Heart right ventricle (tissue), 16 donors: ENCODE results near the gene TEKT1. TPM values are rescaled to one million over a fixed set of nuclear protein-coding genes. Genes with fewer than 3 reads are reported as not detected.
"Not testable (repeated sequence)": the region's sequence is repeated elsewhere in the genome, so short reads cannot be mapped to it uniquely, and the experiment has no call there.

Experiments
- ATAC-seq, 8 donors: fragments of 200-7000 bp; cut with Tn5 transposase; one replicate each; pipeline ENCODE4 v1.9.1; 2020; ENCODE audit warnings: mild to moderate bottlenecking in 8 of 8, moderate library complexity in 8 of 8, moderate number of reproducible peaks in 1 of 8
- DNase-seq, 2 donors: peaks; one replicate each; pipeline ENCODE4 v3.0.0-alpha.2; 2020
- H3K27ac ChIP-seq, 10 donors: fragments of 200-600 bp; sonication (generic) in 2 of 10; one replicate each; pipeline versions ENCODE4 v1.5.0 to v1.8.0; 2020 to 2022; ENCODE audit warnings: mild to moderate bottlenecking in 3 of 10
- H3K27me3 ChIP-seq, 7 donors: fragments of 200-600 bp; one replicate each; pipeline ENCODE4 v1.8.0; 2021 to 2022; ENCODE audit warnings: mild to moderate bottlenecking in 2 of 7
- H3K36me3 ChIP-seq, 9 donors: fragments of 200-600 bp; sonication (generic) in 1 of 9; one replicate each; pipeline versions ENCODE4 v1.5.0 to v1.8.0; 2020 to 2022; ENCODE audit warnings: mild to moderate bottlenecking in 2 of 9
- H3K4me1 ChIP-seq, 9 donors: fragments of 200-600 bp; sonication (generic) in 1 of 9; one replicate each; pipeline versions ENCODE4 v1.5.0 to v1.8.0; 2020 to 2022; ENCODE audit warnings: mild to moderate bottlenecking in 4 of 9
- H3K4me3 ChIP-seq, 10 donors: fragments of 200-600 bp; sonication (generic) in 2 of 10; one replicate each; pipeline versions ENCODE4 v1.5.0 to v1.8.0; 2020 to 2022; ENCODE audit warnings: mild to moderate bottlenecking in 7 of 10, moderate library complexity in 2 of 10
- H3K9me3 ChIP-seq, 11 donors: fragments of 200-600 bp in 10 of 11; sonication (generic) in 2 of 11; one replicate each; pipeline versions ENCODE4 v1.5.0 to v1.8.0; 2013 to 2022; ENCODE audit warnings: mild to moderate bottlenecking in 2 of 11, control low read depth in 1 of 11, moderate library complexity in 1 of 11
- WGBS, 2 donors: extraction: QIAGEN DNeasy Blood & Tissue Kit; methylation state at CpG; one replicate each; pipeline ENCODE4 v1.1.7; 2013; ENCODE audit warnings: inconsistent platforms in 1 of 2; 5-methylcytosine and 5-hydroxymethylcytosine counted together
- intact Hi-C, 10 donors: fragments of 100-400 bp; cut with DNase I; formaldehyde crosslinking; loops; one replicate each; pipeline versions ENCODE4 v1.11.1 to v1.14.2; 2022
- polyA plus RNA-seq, 2 donors: library from polyadenylated mRNA; stranded (reverse); fragments of 200-250 nt; gene quantifications; one replicate each; pipeline ENCODE4 v1.2.3, GENCODE V29; 2013
- total RNA-seq, 10 donors: library from RNA; stranded (reverse); fragmentation: NEBNext Ultra II Directional in 3 of 10; extraction: Animal tissue kit (Norgen Biotek cat#: 25700) in 3 of 10; gene quantifications; one replicate each; pipeline versions ENCODE4 v1.2.1 to v1.2.4, GENCODE V29; 2021 to 2023
- TF ChIP-seq, protein P1 (sequence below), 9 donors: fragments of 200-600 bp; sonication (generic) in 2 of 9; IDR thresholded peaks; one replicate each; pipeline versions ENCODE4 v1.5.0 to v1.8.0; 2021 to 2022; ENCODE audit warnings: antibody characterized with exemption in 9 of 9, mild to moderate bottlenecking in 5 of 9, moderate library complexity in 1 of 9
- donor health status: Arrhythmogenic right ventricular cardiomyopathy.
- donor health status: ischemic (EF 13 %, LVEDD 7.1; RV severe dilation, severe dysfunction).
- donor health status: healthy with polysubstance abuse.
- donor health status: DM: no; HTN: yes; CAD: no.
- donor health status: DM: no; HTN: no; CAD: no.
- donor health status: ischemic (EF 25% LVEDD 6.9; RV normal size, moderate dysfunction).
- donor health status: ischemic (EF 25% LVEDD 5.7; RV mildly dilated, moderate dysfunction).
- donor health status: healthy.
- donor health status: DM: yes; HTN: yes; CAD: no.
- donor health status: Ischemic cardiomyopathy.
- donor health status: ischemic (EF 35%, LVEDD 5.7; RV mildly dilated, moderate dysfunction).
- donor health status: nonischemic (EF 11% LVEDD 7.7; RV severe dilation, severe dysfunction).
- donor health status: DM: yes; HTN: yes; CAD: no.
- donor health status: PGD.
- donor health status: ischemic (EF 29% LVEDD 5.4; RV normal size, mild dysfunction).
- donor health status: nonischemic (EF 23%, LVEDD 6.1; RV moderate dilation, normal function).

Gene TEKT1
- total and polyA plus RNA-seq, 12 donors, result not detected

DNA sequence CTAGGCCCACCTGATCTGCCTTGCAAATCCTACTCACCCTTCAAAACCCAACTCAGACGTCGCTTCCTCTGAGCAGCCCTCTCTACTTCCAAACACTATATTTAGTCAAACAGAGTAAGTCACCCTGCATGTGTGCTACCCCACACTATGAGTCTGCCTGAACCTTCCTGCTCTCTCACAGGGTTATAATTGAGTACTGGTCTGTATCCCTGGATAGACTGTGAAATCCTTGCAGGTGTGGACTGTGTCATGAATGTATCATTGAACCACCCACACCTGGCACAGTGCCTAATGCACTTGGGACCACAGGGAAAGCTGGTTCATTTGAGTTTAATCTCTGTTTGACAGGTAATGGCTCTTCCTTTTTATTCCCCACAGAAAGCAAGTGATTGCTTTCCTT, 52.1 kb downstream of the TEKT1 start:
- no peak for ATAC-seq
- Histone ChIP-seq H3K27ac (no peak overlapping the region), H3K36me3 (peaks cover 0 to 2% (median 0%) of the 10 kb centered on the region in 9 donors), H3K9me3 (peaks cover 0 to 69% (median 10%) of the 10 kb centered on the region in 11 donors), H3K4me3 (no peak overlapping the region), H3K27me3 (peaks cover 0 to 65% (median 15%) of the 10 kb centered on the region in 7 donors), H3K4me1 (peaks cover 0 to 7% (median 0%) of the 10 kb centered on the region in 9 donors)
- TF ChIP-seq, protein P1, sequence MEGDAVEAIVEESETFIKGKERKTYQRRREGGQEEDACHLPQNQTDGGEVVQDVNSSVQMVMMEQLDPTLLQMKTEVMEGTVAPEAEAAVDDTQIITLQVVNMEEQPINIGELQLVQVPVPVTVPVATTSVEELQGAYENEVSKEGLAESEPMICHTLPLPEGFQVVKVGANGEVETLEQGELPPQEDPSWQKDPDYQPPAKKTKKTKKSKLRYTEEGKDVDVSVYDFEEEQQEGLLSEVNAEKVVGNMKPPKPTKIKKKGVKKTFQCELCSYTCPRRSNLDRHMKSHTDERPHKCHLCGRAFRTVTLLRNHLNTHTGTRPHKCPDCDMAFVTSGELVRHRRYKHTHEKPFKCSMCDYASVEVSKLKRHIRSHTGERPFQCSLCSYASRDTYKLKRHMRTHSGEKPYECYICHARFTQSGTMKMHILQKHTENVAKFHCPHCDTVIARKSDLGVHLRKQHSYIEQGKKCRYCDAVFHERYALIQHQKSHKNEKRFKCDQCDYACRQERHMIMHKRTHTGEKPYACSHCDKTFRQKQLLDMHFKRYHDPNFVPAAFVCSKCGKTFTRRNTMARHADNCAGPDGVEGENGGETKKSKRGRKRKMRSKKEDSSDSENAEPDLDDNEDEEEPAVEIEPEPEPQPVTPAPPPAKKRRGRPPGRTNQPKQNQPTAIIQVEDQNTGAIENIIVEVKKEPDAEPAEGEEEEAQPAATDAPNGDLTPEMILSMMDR (IDR thresholded peaks at IDR 0.05), result no peak
- no peak for DNase-seq
- WGBS, 2 donors, result 56 to 73% methylated on average over 2 of the region's 2 CpGs
- intact Hi-C loops, result no loop called here

DNA sequence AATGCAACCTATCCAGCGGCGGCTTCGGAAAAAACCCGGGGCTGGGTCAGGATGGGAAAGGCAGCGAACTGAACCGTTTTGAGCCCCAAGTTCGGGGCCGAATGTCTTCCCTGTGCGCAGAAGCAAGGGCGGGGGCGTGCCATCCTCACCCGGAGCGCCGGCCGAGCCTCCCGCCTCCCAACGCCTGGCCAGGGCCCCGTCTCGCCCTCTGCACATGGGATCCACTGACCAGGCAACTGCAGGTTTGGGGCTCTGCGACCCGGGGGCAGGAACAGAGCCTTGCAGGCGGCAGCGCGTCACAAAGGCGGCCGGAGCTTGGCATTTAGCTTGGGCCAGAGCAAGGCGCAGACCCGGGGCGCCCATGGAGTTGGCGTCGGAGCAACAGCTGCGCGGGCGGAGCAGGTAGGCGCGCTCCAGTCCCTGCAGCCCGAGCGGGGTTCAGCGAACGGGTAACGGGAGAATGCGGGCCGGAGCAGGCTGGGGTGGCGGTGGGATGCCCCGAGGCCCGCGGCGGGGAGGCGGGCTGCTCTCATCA, 55.6 kb downstream of the TEKT1 start, which contains the start of gene FBXO39:
Gene FBXO39, plus strand, starts transcription at position 345 of the 535 bp plus-strand sequence. CDS start 3,654 bp downstream, outside the sequence.
- Histone ChIP-seq H3K4me3 (no peak within 1 kb of the TSS), H3K36me3 (peaks cover 4 to 37% (median 32%) of the 10 kb centered on the region in 9 donors), H3K27me3 (peaks cover 0 to 49% (median 15%) of the 10 kb centered on the region in 7 donors), H3K4me1 (peaks cover 0 to 7% (median 0%) of the 10 kb centered on the region in 9 donors), H3K9me3 (peaks cover 0 to 71% (median 28%) of the 10 kb centered on the region in 11 donors), H3K27ac (no peak within 1 kb of the TSS)
- intact Hi-C loops, result no loop called here
- peak; percentile 29 to 68 (median 58) for ATAC-seq
- TF ChIP-seq, protein P1 (IDR thresholded peaks at IDR 0.05), result no peak
- DNase-seq, result peak in 1 of 2 donors; percentile 25
- 2 to 4% methylated on average over 49 of the region's 49 CpGs for whole genome bisulfite sequencing, 2 donors

DNA sequence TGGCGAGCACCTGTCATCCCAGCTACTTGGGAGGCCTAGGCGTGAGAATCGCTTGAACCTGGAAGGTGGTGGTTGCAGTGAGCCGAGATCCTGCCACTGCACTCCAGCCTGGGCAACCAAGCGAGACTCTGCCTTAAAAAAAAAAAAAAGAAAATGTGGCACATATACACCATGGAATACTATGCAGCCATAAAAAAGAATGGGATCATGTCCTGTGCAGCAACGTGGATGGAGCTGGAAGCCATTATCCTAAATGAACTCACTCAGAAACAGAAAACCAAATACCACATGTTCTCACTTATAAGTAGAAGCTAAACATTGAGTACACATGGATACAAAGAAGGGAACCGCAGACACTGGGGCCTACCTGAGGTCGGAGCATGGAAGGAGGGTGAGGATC, 56.6 kb downstream of the TEKT1 start:
- WGBS, 2 donors, result 91 to 95% methylated on average over 8 of the region's 8 CpGs
- Histone ChIP-seq H3K27me3 (peaks cover 0 to 40% (median 15%) of the 10 kb centered on the region in 7 donors), H3K36me3 (peaks cover 5 to 47% (median 43%) of the 10 kb centered on the region in 9 donors), H3K9me3 (peaks cover 0 to 73% (median 31%) of the 10 kb centered on the region in 11 donors)
- H3K27ac ChIP-seq, H3K4me1 ChIP-seq, H3K4me3 ChIP-seq, intact Hi-C loops, DNase-seq, ATAC-seq: not testable (repeated sequence)

DNA sequence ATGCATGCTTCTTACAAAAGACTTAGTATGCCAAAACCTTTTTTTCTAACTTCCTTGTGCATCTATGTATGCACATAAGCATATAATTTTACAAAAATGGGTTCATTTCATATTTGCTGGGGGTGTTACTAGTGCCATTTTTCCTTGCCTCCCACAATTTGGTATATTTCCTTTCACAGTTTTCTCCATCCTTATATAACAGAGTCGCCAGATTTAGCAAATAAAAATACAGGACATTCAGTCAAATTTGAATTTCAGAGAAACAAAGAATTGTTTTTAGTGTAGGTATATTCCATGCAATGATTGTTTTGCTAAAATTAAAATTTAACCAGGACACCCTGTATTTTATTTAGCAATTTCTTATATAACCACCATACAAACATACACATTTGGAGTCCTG, 59.5 kb downstream of the TEKT1 start:
- ATAC-seq, result no peak
- H3K4me1 ChIP-seq, result peaks cover 0 to 7% (median 0%) of the 10 kb centered on the region in 9 donors
- H3K9me3 ChIP-seq, result peaks cover 0 to 89% (median 49%) of the 10 kb centered on the region in 11 donors
- H3K4me3 ChIP-seq, result no peak overlapping the region
- H3K27me3 ChIP-seq, result peaks cover 0 to 29% (median 8%) of the 10 kb centered on the region in 7 donors
- peaks cover 8 to 76% (median 71%) of the 10 kb centered on the region in 9 donors for H3K36me3 ChIP-seq
- intact Hi-C loops, result no loop called here
- DNase-seq, result no peak
- no peak overlapping the region for H3K27ac ChIP-seq
- TF ChIP-seq, protein P1 (IDR thresholded peaks at IDR 0.05), result no peak
- 90 to 95% methylated on average over 1 of the region's 1 CpG for WGBS, 2 donors

DNA sequence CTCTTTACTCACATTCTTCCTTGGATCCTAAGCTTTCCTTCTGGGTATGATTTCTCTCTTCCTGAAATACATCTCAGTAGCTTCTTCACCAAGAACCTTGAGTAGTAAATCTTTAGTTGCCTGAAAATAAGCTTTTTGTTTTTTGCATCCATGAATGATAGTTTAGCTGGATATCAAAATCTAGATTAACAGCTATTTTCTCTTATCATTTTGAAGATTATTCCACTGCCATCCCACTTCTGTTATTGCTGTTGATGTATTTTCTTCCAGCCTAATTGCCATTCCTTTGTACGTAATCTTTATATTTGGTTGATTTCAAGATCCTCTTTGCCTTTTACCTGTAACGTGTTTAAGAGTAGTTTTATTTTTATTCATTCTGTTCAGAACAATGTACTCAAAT, 63.1 kb downstream of the TEKT1 start:
- WGBS, 2 donors, result 94 to 98% methylated on average over 2 of the region's 2 CpGs
- intact Hi-C loops, result no loop called here
- no peaks in the 10 kb centered on the region for H3K4me1 ChIP-seq
- TF ChIP-seq, protein P1 (IDR thresholded peaks at IDR 0.05), result no peak
- peaks cover 0 to 79% (median 35%) of the 10 kb centered on the region in 11 donors for H3K9me3 ChIP-seq
- peaks cover 8 to 100% (median 96%) of the 10 kb centered on the region in 9 donors for H3K36me3 ChIP-seq
- ATAC-seq, result no peak
- DNase-seq, result no peak
- H3K27me3 ChIP-seq, result no peaks in the 10 kb centered on the region
- no peak overlapping the region for H3K27ac ChIP-seq
- H3K4me3 ChIP-seq, result no peak overlapping the region
